ENCODE results near the gene CDKN2C. TPM values are rescaled to one million over a fixed set of nuclear protein-coding genes. Genes with fewer than 3 reads are reported as not detected.
"Not testable (repeated sequence)": the region's sequence is repeated elsewhere in the genome, so short reads cannot be mapped to it uniquely, and the experiment has no call there.

CDKN2C gene
- total RNA-seq, 3 donors from 2014 or later (not counting 1 experiment from before 2014, with no cell fraction given): 17.1 to 21.9 (median 19.0) TPM

DNA sequence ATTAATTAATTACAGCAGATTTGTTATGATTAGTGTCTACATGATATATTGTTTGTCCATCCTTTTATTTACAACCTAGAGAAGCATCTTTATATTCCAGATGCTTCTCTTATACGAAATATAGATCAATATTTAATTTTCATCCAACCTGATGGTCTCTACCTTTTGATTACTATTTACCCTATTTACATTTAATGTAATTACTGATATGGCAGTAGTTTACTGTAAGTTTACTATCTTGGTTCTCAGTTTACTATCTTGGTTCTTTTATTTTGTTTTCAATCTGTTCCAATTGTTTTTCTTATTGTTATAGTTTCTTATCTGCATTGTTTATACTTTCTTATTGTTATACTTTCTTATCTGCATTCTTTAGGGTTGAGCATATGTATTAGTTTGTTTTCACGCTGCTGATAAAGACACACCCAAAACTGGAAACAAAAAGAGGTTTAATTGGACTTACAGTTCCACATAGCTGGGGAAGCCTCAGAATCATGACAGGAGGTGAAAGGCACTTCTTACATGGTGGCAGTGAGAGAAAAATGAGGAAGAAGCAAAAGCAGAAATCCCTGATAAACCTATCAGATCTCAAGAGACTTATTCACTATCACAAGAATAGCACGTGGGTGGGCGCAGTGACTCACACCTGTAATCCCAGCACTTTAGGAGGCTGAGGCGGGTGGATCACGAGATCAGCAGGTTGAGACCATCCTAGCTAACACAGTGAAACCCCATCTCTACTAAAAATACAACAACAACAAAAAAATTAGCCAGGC, 38.9 kb upstream of the CDKN2C start:
- Histone ChIP-seq H3K4me3 (ENCODE audit: low read length) (no peak overlapping the region), H3K27me3 (ENCODE audit: control insufficient read depth, insufficient read depth, low read length) (no peaks in the 10 kb centered on the region), H3K27ac (ENCODE audit: low read length) (no peak overlapping the region), H3K4me1 (ENCODE audit: control insufficient read depth, insufficient read depth, low read length) (no peaks in the 10 kb centered on the region), H3K36me3 (ENCODE audit: control insufficient read depth, insufficient read depth, low read length) (no peaks in the 10 kb centered on the region), H3K9me3 (ENCODE audit: control insufficient read depth, insufficient read depth, low read length) (no peaks in the 10 kb centered on the region)
- Mint-ChIP-seq H3K27ac (no peak overlapping the region), H3K36me3 (no peaks in the 10 kb centered on the region), H3K4me3 (no peak overlapping the region), H3K27me3 (ENCODE audit: low read depth in 2 of 2) (no peaks in the 10 kb centered on the region), H3K9me3 (no peaks in the 10 kb centered on the region), H3K4me1 (peaks cover 27 to 41% of the 10 kb centered on the region in 2 donors)
- 84% methylated on average over 5 of the region's 6 CpGs for WGBS (ENCODE audit: insufficient coverage)
- intact Hi-C loops (cut with micrococcal nuclease): no loop called here
- DNase-seq: no peak
- no peak for ATAC-seq
- TF ChIP-seq, protein P1, sequence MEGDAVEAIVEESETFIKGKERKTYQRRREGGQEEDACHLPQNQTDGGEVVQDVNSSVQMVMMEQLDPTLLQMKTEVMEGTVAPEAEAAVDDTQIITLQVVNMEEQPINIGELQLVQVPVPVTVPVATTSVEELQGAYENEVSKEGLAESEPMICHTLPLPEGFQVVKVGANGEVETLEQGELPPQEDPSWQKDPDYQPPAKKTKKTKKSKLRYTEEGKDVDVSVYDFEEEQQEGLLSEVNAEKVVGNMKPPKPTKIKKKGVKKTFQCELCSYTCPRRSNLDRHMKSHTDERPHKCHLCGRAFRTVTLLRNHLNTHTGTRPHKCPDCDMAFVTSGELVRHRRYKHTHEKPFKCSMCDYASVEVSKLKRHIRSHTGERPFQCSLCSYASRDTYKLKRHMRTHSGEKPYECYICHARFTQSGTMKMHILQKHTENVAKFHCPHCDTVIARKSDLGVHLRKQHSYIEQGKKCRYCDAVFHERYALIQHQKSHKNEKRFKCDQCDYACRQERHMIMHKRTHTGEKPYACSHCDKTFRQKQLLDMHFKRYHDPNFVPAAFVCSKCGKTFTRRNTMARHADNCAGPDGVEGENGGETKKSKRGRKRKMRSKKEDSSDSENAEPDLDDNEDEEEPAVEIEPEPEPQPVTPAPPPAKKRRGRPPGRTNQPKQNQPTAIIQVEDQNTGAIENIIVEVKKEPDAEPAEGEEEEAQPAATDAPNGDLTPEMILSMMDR (IDR thresholded peaks at IDR 0.05): no peak

DNA sequence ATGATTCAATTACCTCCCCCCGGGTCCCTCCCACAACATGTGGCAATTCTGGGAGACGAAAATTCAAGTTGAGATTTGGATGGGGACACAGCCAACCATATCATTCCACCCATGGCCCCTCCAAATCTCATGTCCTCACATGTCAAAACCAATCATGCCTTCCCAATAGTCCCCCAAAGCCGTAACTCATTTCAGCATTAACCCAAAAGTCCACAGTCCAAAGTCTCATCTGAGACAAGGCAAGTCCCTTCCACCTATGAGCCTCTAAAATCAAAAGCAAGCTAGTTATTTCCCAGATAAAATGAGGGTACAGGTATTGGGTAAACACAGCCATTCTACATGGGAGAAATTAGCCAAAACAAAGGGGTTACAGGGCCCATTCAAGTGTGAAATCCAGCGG, 38.0 kb upstream of the CDKN2C start:
- H3K4me3 Mint-ChIP-seq; H3K36me3 ChIP-seq (ENCODE audit: control insufficient read depth, insufficient read depth, low read length); H3K4me1 ChIP-seq (ENCODE audit: control insufficient read depth, insufficient read depth, low read length); ATAC-seq; H3K9me3 Mint-ChIP-seq; H3K9me3 ChIP-seq (ENCODE audit: control insufficient read depth, insufficient read depth, low read length); H3K4me3 ChIP-seq (ENCODE audit: low read length); H3K36me3 Mint-ChIP-seq; intact Hi-C loops (cut with micrococcal nuclease); H3K27me3 ChIP-seq (ENCODE audit: control insufficient read depth, insufficient read depth, low read length); DNase-seq; H3K27ac ChIP-seq (ENCODE audit: low read length); H3K27me3 Mint-ChIP-seq (ENCODE audit: low read depth in 2 of 2): not testable (repeated sequence)
- whole genome bisulfite sequencing (ENCODE audit: insufficient coverage): 99% methylated on average over 4 of the region's 4 CpGs
- Mint-ChIP-seq H3K4me1 (peaks cover 34 to 47% of the 10 kb centered on the region in 2 donors), H3K27ac (peak overlapping the region in 1 of 2 donors; percentile 29)

DNA sequence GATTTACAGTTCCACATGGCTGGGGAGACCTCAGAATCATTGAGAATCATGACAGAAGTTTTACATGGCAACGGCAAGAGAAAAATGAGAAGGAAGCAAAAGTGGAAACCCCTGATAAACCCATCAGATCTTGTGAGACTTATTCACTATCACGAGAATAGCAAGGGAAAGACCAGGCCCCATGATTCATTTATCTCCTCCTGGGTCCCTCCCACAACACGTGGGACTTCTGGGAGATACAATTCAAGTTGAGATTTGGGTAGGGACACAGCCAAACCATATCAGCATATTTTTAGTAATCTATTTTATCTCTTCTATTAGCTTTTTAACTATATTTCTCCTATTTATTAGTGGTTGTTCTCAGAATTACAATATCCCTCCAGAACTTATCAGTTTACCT, 36.3 kb upstream of the CDKN2C start:
- H3K27ac ChIP-seq (ENCODE audit: low read length); ATAC-seq; H3K4me3 ChIP-seq (ENCODE audit: low read length); H3K36me3 ChIP-seq (ENCODE audit: control insufficient read depth, insufficient read depth, low read length); H3K27me3 Mint-ChIP-seq (ENCODE audit: low read depth in 2 of 2); H3K9me3 Mint-ChIP-seq; intact Hi-C loops (cut with micrococcal nuclease); H3K27me3 ChIP-seq (ENCODE audit: control insufficient read depth, insufficient read depth, low read length); H3K4me3 Mint-ChIP-seq; DNase-seq; H3K36me3 Mint-ChIP-seq; H3K9me3 ChIP-seq (ENCODE audit: control insufficient read depth, insufficient read depth, low read length); H3K4me1 ChIP-seq (ENCODE audit: control insufficient read depth, insufficient read depth, low read length): not testable (repeated sequence)
- peaks cover 43 to 52% of the 10 kb centered on the region in 2 donors for H3K4me1 Mint-ChIP-seq
- WGBS (ENCODE audit: insufficient coverage): 88% methylated on average over 3 of the region's 3 CpGs
- peak overlapping the region in 1 of 2 donors; percentile 46 for H3K27ac Mint-ChIP-seq

DNA sequence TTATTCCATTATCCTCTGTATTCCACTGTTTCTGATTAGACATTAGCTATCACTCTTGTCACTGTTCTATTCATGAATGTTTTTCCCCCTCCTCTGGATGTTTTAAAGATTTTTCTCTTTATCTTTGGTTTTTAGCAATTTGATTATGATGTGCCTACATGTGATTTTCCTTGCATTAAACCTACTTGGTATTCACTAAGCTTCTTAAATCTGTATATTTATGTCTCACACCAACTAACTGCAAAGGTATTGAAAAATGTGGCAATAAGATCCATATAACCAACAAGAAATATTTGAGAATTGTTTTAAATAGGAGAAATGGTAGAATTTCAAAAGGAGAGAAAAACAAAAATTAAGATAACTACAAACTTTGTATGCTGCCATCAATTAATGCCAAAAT, 35.2 kb upstream of the CDKN2C start:
- Mint-ChIP-seq H3K4me3 (no peak overlapping the region), H3K27me3 (ENCODE audit: low read depth in 2 of 2) (no peaks in the 10 kb centered on the region), H3K4me1 (peaks cover 45 to 55% of the 10 kb centered on the region in 2 donors), H3K27ac (no peak overlapping the region), H3K36me3 (no peaks in the 10 kb centered on the region), H3K9me3 (no peaks in the 10 kb centered on the region)
- intact Hi-C loops (cut with micrococcal nuclease): no loop called here
- Histone ChIP-seq H3K36me3 (ENCODE audit: control insufficient read depth, insufficient read depth, low read length) (no peaks in the 10 kb centered on the region), H3K9me3 (ENCODE audit: control insufficient read depth, insufficient read depth, low read length) (no peaks in the 10 kb centered on the region), H3K4me1 (ENCODE audit: control insufficient read depth, insufficient read depth, low read length) (no peaks in the 10 kb centered on the region), H3K27ac (ENCODE audit: low read length) (no peak overlapping the region), H3K4me3 (ENCODE audit: low read length) (no peak overlapping the region), H3K27me3 (ENCODE audit: control insufficient read depth, insufficient read depth, low read length) (no peaks in the 10 kb centered on the region)
- ATAC-seq (no peak), DNase-seq (no peak)
- TF ChIP-seq, protein P1 (IDR thresholded peaks at IDR 0.05): no peak

DNA sequence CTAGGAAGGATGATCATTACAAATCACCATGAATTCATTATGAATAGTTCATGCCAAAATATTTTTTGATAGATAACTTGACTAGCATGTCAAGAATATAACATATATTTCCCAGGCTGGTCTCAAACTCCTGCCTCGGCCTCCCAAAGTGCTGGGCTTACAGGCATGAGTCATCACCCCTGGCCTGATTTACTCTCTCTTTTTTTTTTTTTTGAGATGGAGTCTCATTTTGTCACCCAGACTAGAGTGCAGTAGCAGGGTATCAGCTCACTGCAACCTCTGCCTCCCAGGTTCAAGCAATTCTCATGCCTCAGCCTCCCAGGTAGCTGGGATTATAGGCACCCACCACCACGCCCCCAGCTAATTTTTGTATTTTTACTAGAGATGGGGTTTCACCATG, 34.8 kb upstream of the CDKN2C start:
- H3K36me3 ChIP-seq (ENCODE audit: control insufficient read depth, insufficient read depth, low read length); H3K4me3 Mint-ChIP-seq; H3K36me3 Mint-ChIP-seq; H3K4me1 ChIP-seq (ENCODE audit: control insufficient read depth, insufficient read depth, low read length); ATAC-seq; H3K27ac ChIP-seq (ENCODE audit: low read length); H3K27ac Mint-ChIP-seq; intact Hi-C loops (cut with micrococcal nuclease); DNase-seq; H3K9me3 ChIP-seq (ENCODE audit: control insufficient read depth, insufficient read depth, low read length); H3K9me3 Mint-ChIP-seq; H3K4me3 ChIP-seq (ENCODE audit: low read length); H3K27me3 Mint-ChIP-seq (ENCODE audit: low read depth in 2 of 2); H3K27me3 ChIP-seq (ENCODE audit: control insufficient read depth, insufficient read depth, low read length): not testable (repeated sequence)
- H3K4me1 Mint-ChIP-seq: peaks cover 41 to 54% of the 10 kb centered on the region in 2 donors
- 91% methylated on average over 2 of the region's 2 CpGs for WGBS (ENCODE audit: insufficient coverage)

Measured in natural killer cell (primary cell).